Neural cell (in vitro differentiated cells): ENCODE results near the gene TUBB1. TPM values are rescaled to one million over a fixed set of nuclear protein-coding genes. Genes with fewer than 3 reads are reported as not detected.

Experiments
- H2AFZ ChIP-seq: fragments of 200-600, 300-800 bp; sonication (generic), shearing (Covaris generic); 2 replicates; pipeline ENCODE4 v1.6.0; 2014; ENCODE audit warnings: low read depth, mild to moderate bottlenecking, antibody characterized with exemption, low read length, moderate library complexity
- H3F3A ChIP-seq: fragments of 200-600 bp; shearing (Covaris generic); 2 replicates; pipeline ENCODE4 v1.6.1; 2016; ENCODE audit warnings: mild to moderate bottlenecking, moderate library complexity, mixed read lengths, antibody characterized with exemption, low read length; ENCODE audit not compliant: insufficient read depth, poor library complexity, severe bottlenecking
- H3K27ac ChIP-seq: fragments of 200-600, 300-800 bp; sonication (generic), shearing (Covaris generic); 2 replicates; pipeline ENCODE4 v1.5.1; 2014; ENCODE audit warnings: mild to moderate bottlenecking, low read length, moderate library complexity
- H3K27me3 ChIP-seq: fragments of 300-800, 200-600 bp; sonication (generic), shearing (Covaris generic); 2 replicates; pipeline ENCODE4 v1.6.0; 2014; ENCODE audit warnings: mild to moderate bottlenecking, low read depth, low read length, moderate library complexity; ENCODE audit not compliant: insufficient read depth
- H3K36me3 ChIP-seq: fragments of 300-800, 200-600 bp; sonication (generic), shearing (Covaris generic); 2 replicates; pipeline ENCODE4 v1.5.1; 2014; ENCODE audit warnings: mild to moderate bottlenecking, antibody characterized with exemption, low read length, moderate library complexity; ENCODE audit not compliant: insufficient read depth
- H3K4me2 ChIP-seq: fragments of 300-800, 200-600 bp; sonication (generic), shearing (Covaris generic); 2 replicates; pipeline ENCODE4 v1.6.0; 2014; ENCODE audit warnings: mild to moderate bottlenecking, low read length
- H3K4me3 ChIP-seq: fragments of 300-800, 200-600 bp; sonication (generic), shearing (Covaris generic); 2 replicates; pipeline ENCODE4 v1.5.1; 2014; ENCODE audit warnings: mild to moderate bottlenecking, low read length, moderate library complexity
- H3K79me2 ChIP-seq: fragments of 200-600 bp; shearing (Covaris generic); replicated peaks from 2 replicates; pipeline ENCODE4 v1.6.0; 2014; ENCODE audit warnings: mild to moderate bottlenecking, low read length, moderate library complexity; ENCODE audit not compliant: insufficient read depth
- H3K9ac ChIP-seq: fragments of 300-800, 200-600 bp; sonication (generic), shearing (Covaris generic); 2 replicates; pipeline ENCODE4 v1.6.1; 2016; ENCODE audit warnings: mild to moderate bottlenecking, low read length, mixed read lengths
- H3K9me2 ChIP-seq: fragments of 200-600 bp; shearing (Covaris generic); 2 replicates; pipeline ENCODE4 v1.6.1; 2016; ENCODE audit warnings: mild to moderate bottlenecking, low read length, mixed read lengths; ENCODE audit not compliant: insufficient read depth
- H3K9me3 ChIP-seq: fragments of 200-600, 300-800 bp; sonication (generic), shearing (Covaris generic); 2 replicates; pipeline ENCODE4 v1.6.1; 2016; ENCODE audit warnings: mild to moderate bottlenecking, mixed run types, low read length, moderate library complexity, mixed read lengths
- H4K20me1 ChIP-seq: fragments of 200-600 bp; shearing (Covaris generic); 2 replicates; pipeline ENCODE4 v1.6.1; 2016; ENCODE audit warnings: mild to moderate bottlenecking, mixed run types; ENCODE audit not compliant: insufficient read depth
- CTCF ChIP-seq: fragments of 450-650 bp; IDR thresholded peaks from 2 replicates; pipeline ENCODE4 v1.5.1; 2014; ENCODE audit warnings: antibody characterized with exemption, mild to moderate bottlenecking, moderate library complexity; ENCODE audit not compliant: poor library complexity, severe bottlenecking
- EP300 ChIP-seq: fragments of 450-650 bp; conservative IDR thresholded peaks from 2 replicates; pipeline ENCODE4 v1.6.1; 2014; ENCODE audit warnings: antibody characterized with exemption, mild to moderate bottlenecking, moderate library complexity; ENCODE audit not compliant: poor library complexity, severe bottlenecking
- EZH2 ChIP-seq: fragments of 200-600, 300-800 bp; shearing (Covaris generic), sonication (generic); IDR thresholded peaks from 2 replicates; pipeline ENCODE4 v1.6.1; 2014; ENCODE audit warnings: antibody characterized with exemption, low read length, borderline replicate concordance, mild to moderate bottlenecking; ENCODE audit not compliant: insufficient read depth, poor library complexity, severe bottlenecking
- MXI1 ChIP-seq: fragments of 450-650 bp; conservative IDR thresholded peaks from 2 replicates; pipeline ENCODE4 v1.6.1; 2014; ENCODE audit warnings: antibody characterized with exemption, mild to moderate bottlenecking; ENCODE audit not compliant: poor library complexity, severe bottlenecking
- POLR2AphosphoS5 ChIP-seq: IDR thresholded peaks from 2 replicates; pipeline ENCODE4 v1.6.1; 2012
- RAD21 ChIP-seq: fragments of 450-650 bp; conservative IDR thresholded peaks from 2 replicates; pipeline ENCODE4 v1.6.1; 2014; ENCODE audit warnings: antibody characterized with exemption, mild to moderate bottlenecking, moderate library complexity
- REST ChIP-seq: IDR thresholded peaks from 2 replicates; pipeline ENCODE4 v1.6.1; 2012; ENCODE audit warnings: borderline replicate concordance
- SMC3 ChIP-seq: fragments of 450-650 bp; conservative IDR thresholded peaks from 2 replicates; pipeline ENCODE4 v1.6.1; 2014; ENCODE audit warnings: antibody characterized with exemption, mild to moderate bottlenecking, moderate library complexity; ENCODE audit not compliant: poor library complexity
- TAF1 ChIP-seq: IDR thresholded peaks from 2 replicates; pipeline ENCODE4 v1.6.1; 2012; ENCODE audit warnings: low read depth
- polyA plus RNA-seq: library from polyadenylated mRNA; depleted of rRNA; stranded (reverse); fragments of >200 nt; gene quantifications from 2 replicates; pipeline ENCODE4 v1.2.3, GENCODE V29; 2014

TUBB1 gene
- polyA plus RNA-seq, 1 donor from 2014 or later, result not detected

DNA sequence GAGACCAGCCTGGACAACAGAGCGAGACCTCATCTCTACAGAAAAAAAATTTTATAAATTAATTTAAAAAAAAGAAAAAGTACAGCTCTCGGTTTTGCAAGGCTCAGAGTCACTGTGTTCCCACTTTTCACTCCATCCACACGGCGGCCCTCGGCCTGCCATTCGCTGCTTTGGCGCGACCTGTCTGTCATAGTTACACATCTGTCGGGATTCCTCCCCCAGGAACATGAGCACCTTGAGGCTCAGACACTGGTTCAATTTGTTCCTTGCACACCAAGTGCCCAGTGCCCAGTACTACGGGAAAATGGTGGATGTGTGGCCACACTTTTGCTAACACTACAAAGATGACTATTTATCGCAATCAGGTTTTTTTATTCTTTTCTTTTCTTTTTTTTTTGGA is 20.6 kb upstream of the TUBB1 start:
- Histone ChIP-seq H3K4me3 (no peak overlapping the region), H3K9me2 (no peaks in the 10 kb centered on the region), H3K27ac (no peak overlapping the region), H3K9me3 (no peaks in the 10 kb centered on the region), H3K36me3 (peaks cover 1% of the 10 kb centered on the region), H3F3A (no peaks in the 10 kb centered on the region), H3K27me3 (no peaks in the 10 kb centered on the region), H3K79me2 (no peaks in the 10 kb centered on the region), H2AFZ (no peak overlapping the region), H4K20me1 (no peaks in the 10 kb centered on the region), H3K4me2 (no peak overlapping the region), H3K9ac (no peak overlapping the region)
- TF ChIP-seq SMC3 (no peak), POLR2AphosphoS5 (no peak), EP300 (no peak), CTCF (no peak), REST (no peak), MXI1 (no peak), TAF1 (no peak), EZH2 (no peak), RAD21 (no peak)

GRCh38 chr20:59000326-59000725 is 18.9 kb upstream of the TUBB1 start:
- no peaks in the 10 kb centered on the region for H3K27me3 ChIP-seq
- H3K36me3 ChIP-seq, result no peaks in the 10 kb centered on the region
- no peak for TF ChIP-seq MXI1
- TF ChIP-seq REST, result no peak
- no peak for TF ChIP-seq RAD21
- no peak overlapping the region for H3K9ac ChIP-seq
- H4K20me1 ChIP-seq, result no peaks in the 10 kb centered on the region
- H3K27ac ChIP-seq, result no peak overlapping the region
- no peaks in the 10 kb centered on the region for H3F3A ChIP-seq
- H3K9me2 ChIP-seq, result no peaks in the 10 kb centered on the region
- no peaks in the 10 kb centered on the region for H3K79me2 ChIP-seq
- H3K4me3 ChIP-seq, result no peak overlapping the region
- H3K9me3 ChIP-seq, result no peaks in the 10 kb centered on the region
- H3K4me2 ChIP-seq, result no peak overlapping the region
- no peak overlapping the region for H2AFZ ChIP-seq
